Stimulated activated CD8-positive, alpha-beta memory T cell treated with anti-CD3 and anti-CD28 coated beads, Interleukin-7, amount 100 ng/mL, for 48 hours (primary cell): ENCODE data around the gene IGSF8.

Experiments used
- DNase-seq, 2 donors: peaks; one replicate each; pipeline ENCODE4 v3.0.0-alpha.2; 2020; ENCODE audit warnings: low read depth in 1 of 2; ENCODE audit errors: extremely low read depth in 1 of 2

Gene IGSF8

DNA sequence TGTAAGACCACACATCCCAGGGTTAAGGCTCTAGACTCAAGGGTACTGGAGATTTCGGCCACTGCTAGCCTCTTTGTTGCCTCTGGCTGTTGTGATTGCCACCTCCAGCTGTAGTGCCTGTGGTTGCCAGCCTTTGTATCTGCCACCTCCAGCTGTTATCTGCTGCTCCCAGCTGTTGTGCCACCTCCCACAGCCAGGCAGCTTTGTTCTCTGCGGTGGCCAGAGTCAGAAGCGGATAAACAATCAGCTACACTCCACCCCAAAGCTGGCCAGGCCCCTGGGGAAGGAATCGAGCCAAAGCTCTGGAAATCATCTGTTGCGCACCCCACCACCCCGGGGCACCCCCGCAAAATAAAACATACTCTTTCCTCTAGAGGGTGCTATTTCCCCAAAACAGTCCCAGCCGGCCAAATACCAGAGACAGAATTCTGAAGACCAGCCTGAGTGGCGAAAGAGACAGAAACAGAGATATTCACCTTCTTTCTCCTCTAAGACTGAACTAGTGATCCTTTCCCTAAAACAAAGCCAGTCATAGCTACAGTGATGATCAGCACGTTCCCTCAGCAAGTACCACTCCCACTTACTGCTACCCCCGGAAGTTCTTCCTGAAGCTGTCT, 51.8 kb downstream of the IGSF8 start:
- no peak for DNase-seq

DNA sequence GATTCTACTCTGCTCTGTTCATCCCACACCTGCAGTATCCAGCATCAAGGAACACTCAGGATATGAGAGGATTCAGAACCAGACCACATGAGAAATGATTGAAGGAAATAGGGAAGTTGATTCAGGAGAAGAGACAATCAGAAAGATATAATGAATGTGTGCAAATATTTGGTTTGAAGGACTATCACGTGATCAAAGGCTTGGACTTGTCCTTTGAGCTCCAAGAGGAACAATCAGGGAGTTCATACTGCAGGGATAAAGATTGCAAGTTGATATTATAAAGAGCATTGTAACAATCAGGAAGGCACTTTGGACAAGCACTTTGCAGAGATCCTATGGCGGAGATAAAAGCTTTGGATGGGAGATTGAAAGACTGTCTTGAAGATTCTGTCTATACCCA, 52.8 kb downstream of the IGSF8 start:
- DNase-seq: no peak

DNA sequence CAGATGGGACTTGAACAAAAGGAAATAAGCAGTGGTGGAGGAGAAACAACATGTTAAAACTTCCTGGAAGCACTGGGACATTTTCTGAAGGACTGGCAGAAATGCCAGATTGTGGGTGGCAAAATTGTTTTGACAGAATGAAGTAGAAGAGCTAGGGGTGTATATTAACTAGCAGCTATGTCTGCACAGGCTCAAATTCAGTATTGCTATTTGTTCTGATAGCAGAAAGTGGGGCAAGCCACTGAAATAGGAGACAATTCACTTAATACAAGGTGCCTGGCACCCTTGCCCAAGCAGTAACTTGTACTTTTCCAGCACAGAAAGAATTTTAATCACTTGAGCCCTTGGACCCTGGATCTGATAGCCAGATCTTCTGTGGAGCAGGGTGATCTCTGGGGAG, 54.9 kb downstream of the IGSF8 start:
- no peak for DNase-seq
